Endothelial cell of hepatic sinusoid (primary cell): ENCODE data around the gene CYP2E1.
"Not testable (repeated sequence)": the region's sequence is repeated elsewhere in the genome, so short reads cannot be mapped to it uniquely, and the experiment has no call there.

Experiments used
- in situ Hi-C: cut with HindIII; loops from 2 replicates; pipeline ENCODE4 v1.10.0; 2017; ENCODE audit warnings: low sequenced_read_pairs

CYP2E1 gene

DNA sequence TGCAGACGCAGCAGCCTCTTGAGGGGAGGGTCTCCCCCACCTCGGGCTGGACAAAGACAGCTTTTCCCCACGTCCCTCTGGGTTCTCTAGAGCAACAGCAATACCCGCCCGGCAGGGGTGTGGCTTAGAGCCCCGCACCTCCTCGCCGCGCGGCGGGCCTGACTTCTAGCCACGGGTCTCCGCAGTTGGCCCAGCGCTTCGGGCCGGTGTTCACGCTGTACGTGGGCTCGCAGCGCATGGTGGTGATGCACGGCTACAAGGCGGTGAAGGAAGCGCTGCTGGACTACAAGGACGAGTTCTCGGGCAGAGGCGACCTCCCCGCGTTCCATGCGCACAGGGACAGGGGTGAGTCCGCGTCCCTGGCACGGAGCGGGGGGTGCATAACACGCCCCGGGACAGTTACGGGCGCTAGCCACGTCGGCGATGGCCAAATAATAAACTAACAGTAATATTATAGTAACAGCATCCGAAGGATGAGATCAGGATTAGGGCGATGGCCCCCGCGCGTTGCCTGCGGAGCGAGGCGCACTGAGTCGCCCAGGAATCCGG lies 1.2 kb downstream of the CYP2E1 start:
- in situ Hi-C loops: no loop called here

DNA sequence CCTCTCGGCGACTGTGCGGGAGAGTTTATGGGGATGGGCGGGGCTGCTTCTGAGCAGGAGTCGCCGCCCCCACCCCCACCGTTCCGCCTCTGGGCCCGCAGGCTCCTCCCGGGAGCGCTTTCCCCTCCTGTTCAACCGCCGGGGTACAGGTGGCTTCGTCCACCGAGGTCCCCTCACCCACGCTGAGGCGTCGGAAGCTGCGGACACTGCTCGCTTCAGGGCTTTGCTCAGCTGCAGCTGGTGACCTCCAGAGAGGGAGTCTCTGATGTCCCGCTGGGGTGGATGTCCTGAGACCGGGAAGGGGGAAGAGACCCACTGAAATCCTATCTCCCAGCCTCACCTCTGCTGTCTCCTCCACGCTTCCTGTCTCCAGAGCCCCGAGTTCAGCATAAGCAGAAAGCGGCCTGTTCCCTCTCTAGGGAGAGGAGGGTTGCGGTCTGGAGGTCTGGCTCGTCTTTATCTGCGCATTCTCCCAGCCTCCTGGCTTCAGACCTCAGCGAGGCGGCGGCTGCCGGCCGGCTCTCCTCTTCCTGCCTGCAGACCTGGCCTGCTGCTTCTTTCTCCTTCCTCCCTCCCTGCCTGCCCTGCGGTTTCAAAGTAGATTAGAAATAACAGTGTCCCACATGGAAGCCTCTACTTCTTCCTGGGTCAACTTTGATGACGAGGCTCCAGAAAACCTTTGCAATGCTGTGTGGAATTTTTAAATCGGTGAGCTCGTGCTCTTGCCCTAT lies 1.8 kb downstream of the CYP2E1 start:
- in situ Hi-C loops: no loop called here

DNA sequence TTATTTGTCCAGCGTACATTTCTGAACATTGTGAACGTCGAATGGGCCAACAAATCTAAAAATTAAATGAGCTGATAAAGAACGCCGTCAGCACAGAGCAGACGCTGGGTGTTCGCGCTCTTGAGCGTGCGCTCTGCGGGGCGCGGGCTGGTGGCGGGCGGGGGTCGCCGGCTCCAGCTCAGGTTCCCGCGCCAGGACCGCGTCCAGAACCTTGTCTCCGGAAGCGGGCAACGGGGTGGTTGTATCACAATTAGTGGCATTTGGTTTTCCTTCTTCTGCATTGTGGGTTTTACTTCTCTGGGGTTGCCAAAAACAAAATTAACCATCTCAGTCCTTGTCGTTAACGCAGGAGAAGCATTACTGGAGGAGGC lies 2.4 kb downstream of the CYP2E1 start:
- in situ Hi-C loops: no loop called here

DNA sequence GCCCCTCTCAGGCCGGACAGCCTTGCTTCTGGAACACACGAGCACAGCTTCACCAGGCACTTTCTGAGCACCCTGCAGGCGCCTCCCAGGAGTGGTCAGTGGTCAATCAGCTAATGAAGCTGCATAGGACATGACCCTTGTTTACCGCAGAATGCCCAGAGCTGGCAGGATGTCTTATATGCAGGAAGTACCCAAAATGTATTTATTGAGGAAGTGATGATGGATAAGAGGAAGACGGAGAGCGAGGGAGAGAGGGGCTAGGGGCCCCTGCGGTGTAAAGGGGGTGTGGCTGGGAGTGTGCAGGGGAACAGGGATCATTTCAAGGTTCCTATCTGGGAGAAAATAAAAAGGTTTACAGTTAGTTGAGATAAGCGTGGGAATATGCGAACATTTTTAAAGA lies 3.3 kb downstream of the CYP2E1 start:
- in situ Hi-C loops: no loop called here

DNA sequence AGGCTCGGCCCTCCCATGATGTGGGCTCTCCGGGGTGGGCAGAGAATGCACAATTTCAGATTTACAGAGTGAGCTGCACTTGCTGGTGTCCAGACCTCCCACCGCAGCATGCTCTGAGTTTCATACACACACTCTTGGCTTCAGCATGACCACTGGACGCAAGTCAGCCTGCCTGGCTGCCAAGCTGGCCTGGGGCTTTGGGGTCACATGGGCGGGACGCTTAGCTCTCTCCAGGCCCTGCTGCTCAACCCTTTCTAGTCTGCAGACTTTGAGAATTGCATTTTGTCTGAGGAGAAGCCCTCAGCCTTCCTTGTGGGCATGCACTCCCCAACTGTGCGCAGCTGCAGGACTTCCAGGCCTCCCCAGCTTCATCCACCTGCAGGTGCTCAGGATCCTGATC lies 5.7 kb downstream of the CYP2E1 start:
- in situ Hi-C loops: no loop called here

DNA sequence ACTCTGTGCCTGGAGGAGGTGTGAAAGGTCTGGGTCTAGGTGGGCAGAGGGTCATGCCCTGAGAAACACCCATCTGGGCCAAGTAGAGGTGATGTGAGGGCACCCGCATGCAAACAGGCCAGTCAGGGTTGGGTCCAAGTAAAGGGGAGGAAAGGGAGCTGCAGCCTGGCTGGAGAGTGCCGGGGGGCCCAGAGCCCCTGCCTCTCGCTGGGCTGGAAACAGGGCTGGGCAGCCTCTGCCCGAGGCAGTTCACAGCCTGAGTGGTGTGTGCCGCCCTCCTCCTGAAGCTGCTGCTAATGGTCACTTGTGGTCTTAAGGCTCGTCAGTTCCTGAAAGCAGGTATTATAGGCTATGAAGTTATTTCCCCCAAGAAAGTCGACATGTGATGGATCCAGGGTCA lies 7.3 kb downstream of the CYP2E1 start:
- in situ Hi-C loops: no loop called here

DNA sequence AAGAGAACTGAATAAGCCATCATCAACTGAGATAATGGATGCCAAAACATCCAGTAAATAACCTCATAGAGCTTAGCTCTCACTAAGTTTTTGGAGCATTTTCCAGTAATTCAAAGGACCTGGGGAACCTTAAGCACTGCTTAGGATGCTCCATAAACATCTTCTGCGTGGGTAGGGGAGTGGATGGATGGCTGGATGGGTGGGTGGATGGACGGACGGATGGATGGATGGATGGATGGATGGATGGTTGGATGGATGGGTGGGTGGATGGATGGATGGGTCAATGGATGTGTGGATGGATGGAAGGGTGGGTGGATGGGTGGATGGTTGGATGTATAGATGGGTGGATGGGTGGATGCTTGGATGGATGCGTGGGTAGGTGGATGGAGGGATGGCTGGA lies 9.0 kb downstream of the CYP2E1 start:
- in situ Hi-C loops: no loop called here

DNA sequence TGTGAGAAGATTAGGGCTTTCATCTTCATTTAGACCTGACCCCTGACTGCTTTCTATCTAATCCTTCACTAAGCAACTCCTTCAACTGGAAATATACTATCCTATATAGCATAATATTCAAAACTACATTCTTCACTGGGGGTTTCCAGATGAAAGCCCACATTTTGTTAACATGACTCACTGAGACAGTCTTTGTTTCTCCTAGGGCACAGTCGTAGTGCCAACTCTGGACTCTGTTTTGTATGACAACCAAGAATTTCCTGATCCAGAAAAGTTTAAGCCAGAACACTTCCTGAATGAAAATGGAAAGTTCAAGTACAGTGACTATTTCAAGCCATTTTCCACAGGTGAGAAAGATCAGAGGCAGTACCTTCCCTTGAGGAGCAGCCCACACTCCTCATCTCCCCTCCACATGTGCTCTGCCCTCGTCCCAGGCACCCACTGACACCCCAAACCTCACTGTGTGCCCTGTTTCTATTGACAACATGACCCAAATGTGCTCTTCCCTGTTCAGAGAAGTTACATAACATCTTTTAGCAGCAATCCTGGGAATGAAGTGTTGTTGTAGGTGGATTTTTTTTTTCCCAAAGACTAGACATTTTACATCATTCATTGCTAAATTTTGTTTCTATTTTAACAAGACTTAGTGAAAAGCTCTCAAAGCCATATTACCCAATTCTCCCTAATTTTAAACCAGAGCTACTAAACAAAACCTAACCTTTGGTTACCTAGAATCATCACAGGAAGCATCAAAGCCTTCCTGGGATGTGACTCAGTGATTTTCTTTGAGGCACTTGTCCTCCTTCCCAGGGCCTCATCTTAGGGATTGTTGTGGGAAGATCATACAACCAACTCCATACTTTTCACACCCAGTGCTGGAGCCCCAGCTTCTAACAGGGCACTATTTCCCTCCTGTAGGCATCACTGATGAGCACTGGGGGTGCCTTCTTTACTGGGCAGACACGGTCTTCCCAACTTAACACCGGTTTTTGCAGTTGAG lies 10.7 kb downstream of the CYP2E1 start:
- in situ Hi-C loops: no loop called here

DNA sequence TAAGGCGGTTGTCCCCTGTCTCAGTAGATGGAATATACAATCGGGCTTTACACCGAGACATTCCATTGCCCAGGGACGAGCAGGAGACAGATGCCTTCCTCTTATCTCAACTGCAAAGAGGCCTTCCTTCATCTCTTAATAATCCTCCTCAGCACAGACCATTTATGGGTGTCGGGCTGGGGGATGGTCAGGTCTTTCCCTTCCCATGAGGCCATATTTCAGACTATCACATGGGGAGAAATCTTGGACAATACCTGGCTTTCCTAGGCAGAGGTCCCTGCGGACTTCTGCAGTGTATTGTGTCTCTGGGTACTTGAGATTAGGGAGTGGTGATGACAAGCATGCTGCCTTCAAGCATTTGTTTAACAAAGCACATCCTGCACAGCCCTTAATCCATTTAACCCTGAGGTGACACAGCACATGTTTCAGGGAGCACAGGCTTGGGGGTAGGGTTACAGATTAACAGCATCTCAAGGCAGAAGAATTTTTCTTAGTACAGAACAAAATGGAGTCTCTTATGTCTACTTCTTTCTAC lies 14.3 kb downstream of the CYP2E1 start:
- in situ Hi-C loops: not testable (repeated sequence)

DNA sequence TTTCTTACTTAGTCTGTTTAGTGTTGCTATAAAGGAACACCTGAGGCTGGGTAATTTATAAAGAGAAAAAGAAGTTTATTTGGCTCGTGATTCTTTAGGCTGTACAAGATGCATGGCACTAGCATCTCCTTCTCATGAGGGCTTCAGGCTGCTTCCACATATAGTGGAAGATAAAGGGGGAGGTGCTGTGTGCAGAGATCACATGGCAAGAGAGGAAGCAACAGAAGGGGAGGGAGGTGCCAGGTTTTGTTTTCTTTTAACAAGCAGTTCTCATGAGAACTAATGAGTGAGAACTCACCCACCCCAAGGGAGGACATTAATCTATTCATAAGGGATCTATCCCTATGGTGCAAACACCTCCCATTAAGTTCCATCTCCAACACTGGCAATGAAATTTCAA lies 17.3 kb downstream of the CYP2E1 start:
- in situ Hi-C loops: no loop called here

DNA sequence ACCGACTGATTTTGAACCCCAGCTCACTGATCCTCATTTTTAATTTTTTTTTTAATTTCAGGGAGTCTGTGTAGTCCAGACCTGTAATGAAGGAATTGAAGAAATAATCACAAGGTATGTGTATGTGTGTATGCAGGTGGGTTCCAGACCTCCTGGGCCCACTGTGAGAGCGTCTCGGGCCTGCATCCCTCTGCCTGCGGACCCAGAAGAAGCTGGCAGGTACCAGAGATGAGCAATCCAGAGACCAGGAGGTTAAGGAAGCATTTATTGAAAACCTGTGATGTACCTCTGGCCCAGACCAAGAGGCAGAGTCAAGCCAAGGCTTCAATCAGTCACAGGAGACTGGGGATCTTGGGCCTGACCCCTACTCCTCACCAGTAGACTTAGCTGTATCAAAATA lies 27.4 kb downstream of the CYP2E1 start:
- in situ Hi-C loops: no loop called here

DNA sequence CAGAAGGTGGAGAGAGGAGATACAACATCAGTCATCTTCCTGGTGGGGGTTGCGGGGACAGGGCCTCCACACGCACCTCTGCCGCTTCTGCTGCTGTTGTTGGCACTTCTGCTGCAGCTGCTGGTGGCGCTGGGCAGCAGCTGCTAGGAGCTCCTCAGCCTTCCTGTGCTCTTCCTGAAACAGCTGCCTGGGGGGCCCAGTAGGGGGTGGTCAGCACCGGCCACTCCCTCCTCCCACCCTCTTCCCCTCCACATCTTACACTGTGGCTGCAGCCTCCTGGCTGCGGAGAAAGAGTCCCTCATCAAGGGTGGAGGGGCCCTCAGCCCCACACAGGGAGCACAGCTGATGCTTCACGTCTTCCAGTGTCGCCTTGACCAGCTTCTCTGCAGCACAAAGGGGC lies 28.4 kb downstream of the CYP2E1 start:
- in situ Hi-C loops: no loop called here

DNA sequence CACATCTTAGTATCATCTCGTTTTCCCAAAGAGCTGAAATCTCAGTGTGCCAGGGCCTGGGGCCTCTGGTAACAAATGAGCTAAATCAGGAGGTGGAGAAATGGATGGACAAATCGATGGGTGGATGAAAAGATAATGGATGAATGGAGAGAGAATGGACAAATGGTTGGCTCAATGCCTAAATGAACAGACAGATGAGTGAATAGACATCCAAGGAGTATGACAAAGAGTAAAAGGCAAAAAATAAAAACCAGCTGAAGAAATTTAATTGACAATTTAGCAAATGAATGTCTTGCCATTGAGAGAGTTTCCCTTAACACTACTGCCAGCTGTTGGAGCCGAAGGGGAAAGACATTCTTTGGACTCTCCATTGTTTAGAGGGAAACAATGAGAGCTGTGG lies 30.2 kb downstream of the CYP2E1 start:
- in situ Hi-C loops: no loop called here

DNA sequence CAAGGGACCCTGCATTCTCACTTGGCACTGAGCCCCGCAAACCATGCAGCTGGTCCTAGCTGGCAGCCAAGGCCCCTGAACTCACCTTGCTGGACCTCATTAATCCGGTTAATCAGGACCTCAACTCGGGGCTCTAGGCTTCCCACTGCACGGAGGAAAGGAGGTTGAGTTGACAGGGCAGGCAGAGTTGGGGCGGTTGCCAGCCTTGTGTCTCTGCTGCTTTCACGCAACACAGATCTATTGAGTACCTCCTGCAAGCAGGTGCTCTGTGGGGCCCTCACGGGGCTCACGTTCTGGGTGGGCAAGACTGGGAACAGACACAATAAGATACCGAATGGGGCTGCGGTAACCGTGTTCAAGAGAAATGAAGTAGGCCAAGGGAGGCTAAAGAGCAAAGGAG lies 32.1 kb downstream of the CYP2E1 start:
- in situ Hi-C loops: no loop called here

DNA sequence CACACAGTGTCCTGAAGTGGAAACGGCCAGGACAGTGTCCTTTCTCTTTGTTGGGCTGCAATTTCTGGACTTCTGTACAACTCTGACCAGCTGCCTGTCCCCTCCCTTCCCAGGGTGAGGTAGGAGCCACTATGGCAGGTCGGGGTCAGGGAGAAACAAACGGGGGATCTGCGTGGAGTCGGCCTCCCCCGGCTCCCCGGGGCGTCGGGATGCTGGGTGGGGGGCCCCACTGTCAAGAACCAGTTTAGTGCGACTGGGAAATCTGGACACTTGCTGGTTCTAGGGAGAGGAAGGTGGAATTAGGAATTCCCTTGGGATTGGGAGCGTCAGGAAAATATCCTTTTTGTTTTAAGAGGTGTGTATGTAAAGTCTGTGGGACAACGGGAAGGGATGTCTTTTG lies 37.7 kb downstream of the CYP2E1 start:
- in situ Hi-C loops: loop anchor here (5.0 kb wide), 1 partner anchor 103 kb away; no protein-coding TSS in a partner anchor

DNA sequence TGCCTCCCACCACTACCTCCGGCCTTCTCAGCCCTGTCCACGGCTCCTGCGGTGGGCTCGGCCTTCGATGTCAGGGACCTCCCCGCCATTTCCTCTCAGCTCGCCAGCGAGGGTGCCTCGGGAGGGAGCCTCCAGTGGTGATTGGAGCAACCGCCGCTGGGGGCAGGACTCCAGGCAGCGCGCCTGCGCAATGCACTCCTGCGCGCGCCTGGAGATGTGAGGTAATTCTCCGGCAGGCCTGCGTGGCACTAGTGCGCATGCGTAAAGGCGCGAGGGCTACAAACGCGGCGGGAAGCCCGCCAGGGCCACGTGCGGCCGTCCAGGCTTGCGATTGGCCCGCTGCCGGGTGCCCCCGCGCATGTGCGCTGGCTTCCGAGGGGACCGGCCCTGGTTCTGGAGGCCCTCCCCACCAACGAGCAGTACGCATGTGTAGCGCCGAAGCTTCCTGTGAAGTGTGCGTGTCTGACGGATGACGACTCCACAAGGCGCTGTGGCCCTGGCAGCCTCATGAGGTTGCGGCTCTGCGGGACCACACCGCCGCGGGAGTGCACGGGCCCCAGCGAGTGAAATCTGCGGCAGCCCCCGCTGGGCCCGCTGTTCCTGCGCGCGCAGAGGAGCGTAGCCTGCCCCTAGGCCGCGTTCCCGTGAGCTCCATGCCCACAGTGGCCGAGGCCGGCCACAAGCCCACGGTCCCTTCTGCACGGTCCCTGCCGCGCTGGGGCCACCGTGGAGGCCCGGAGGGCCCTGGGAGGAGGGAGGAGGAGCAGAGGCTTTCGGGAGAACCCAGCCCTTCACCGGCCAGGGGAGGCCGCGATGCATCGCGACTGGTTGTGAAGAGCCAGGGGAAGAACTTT lies 38.5 kb downstream of the CYP2E1 start, which contains the start of gene SYCE1:
Gene SYCE1, minus strand, starts transcription at position 143 of the 854 bp plus-strand sequence. Its CDS starts 54 bp downstream, at position 89.
- in situ Hi-C loops: no loop called here

DNA sequence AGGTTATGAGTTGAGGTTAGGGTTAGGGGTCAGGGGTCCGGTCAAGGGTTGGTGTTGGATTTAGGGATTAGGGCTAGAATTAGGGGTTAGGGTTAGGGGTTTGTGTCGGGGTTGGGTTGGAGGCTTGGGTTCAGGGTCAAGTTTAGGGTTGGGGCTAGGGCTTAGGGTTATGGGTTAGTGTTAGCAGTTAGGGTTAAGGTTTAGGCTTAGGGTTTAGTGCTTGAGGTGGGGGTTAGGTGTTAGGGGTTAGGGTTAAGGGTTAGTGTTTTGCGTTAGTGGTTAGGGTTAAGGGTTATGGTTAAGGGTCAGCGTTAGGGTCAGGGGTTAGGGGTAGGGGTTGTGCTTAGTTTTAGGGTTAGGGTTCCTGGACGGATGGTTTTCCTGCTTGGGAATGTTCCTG lies 40.0 kb downstream of the CYP2E1 start:
- in situ Hi-C loops: no loop called here

DNA sequence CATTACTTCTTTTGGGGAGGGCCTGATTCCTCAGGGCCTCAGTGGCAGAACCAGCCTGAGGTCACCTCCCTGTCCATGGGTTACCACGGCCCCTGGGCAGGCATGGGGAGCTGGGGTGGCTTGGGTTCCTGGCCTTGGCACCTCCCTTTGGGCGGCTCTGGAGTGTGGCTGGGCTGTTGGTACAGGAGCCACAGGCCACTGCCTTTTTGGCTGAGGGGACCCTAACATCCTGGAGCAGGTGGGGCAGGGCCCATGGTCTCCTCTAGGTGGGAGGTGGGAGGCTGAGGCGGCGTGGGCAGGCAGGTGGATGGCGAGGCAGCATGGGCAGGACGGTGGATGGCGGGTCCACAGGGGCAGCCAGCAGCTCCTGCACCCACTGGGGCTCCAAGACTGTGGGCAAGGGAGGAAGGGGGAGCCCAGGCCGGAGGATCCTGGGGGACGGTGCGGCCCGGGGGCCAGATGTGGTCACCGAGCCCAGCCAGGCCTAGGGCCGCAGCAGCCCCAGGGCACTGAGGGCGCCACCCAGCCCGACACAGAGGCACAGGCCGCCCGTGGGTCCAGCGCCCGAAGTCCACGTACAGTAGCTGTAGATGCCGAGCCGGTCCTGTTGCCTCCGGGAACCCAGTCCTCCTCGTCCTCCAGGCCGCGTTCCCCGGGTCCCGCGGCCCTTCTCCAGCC lies 40.6 kb downstream of the CYP2E1 start:
- in situ Hi-C loops: no loop called here

DNA sequence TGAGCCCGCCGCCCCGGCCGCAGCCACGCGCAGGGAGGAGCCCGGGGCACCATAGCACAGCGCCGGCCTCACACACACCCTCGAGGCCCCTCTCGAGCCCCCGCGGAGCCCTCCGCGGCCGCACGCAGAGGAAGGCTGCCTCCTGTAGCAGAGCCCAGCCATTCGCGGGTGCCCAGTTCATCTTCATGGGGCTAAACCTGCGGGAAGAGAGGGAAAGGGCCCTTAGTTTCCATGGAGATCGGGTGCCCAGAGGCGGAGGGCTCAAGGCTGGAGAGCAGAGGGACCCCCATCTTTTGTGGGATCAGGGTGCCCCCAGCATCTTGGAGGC lies 41.1 kb downstream of the CYP2E1 start:
- in situ Hi-C loops: no loop called here
